Measurements from ENCODE around the gene MRPS12.
"Not testable (repeated sequence)": the region's sequence is repeated elsewhere in the genome, so short reads cannot be mapped to it uniquely, and the experiment has no call there.

Gene MRPS12

GRCh38 chr19:38958301-38958700 lies 27.6 kb downstream of the MRPS12 start:
- DNase-seq (ENCODE audit: low read depth) = no peak
- no peak for TF ChIP-seq CTCF (conservative IDR thresholded peaks at IDR 0.05; ENCODE audit: low read depth, low read length)
- H3K4me3 ChIP-seq (ENCODE audit: low read length) = no peak overlapping the region

GRCh38 chr19:38959618-38960017 lies 28.9 kb downstream of the MRPS12 start:
- DNase-seq (ENCODE audit: low read depth) = no peak
- no peak overlapping the region for H3K4me3 ChIP-seq (ENCODE audit: low read length)
- TF ChIP-seq CTCF (conservative IDR thresholded peaks at IDR 0.05; ENCODE audit: low read depth, low read length) = no peak

- no peak for TF ChIP-seq CTCF (conservative IDR thresholded peaks at IDR 0.05; ENCODE audit: low read depth, low read length)
Measured at GRCh38 chr19:38964738-38965137, 34.0 kb downstream of the MRPS12 start.

GRCh38 chr19:38966149-38966548 lies 35.4 kb downstream of the MRPS12 start:
- not testable (repeated sequence) for DNase-seq (ENCODE audit: low read depth); H3K4me3 ChIP-seq (ENCODE audit: low read length)

More at GRCh38 chr19:38964738-38965137, 34.0 kb downstream of the MRPS12 start:
- no peak for DNase-seq (ENCODE audit: low read depth)
- H3K4me3 ChIP-seq (ENCODE audit: low read length) = no peak overlapping the region

- no peak for DNase-seq (ENCODE audit: low read depth)
- no peak overlapping the region for H3K4me3 ChIP-seq (ENCODE audit: low read length)
- no peak for TF ChIP-seq CTCF (conservative IDR thresholded peaks at IDR 0.05; ENCODE audit: low read depth, low read length)
Measured at GRCh38 chr19:38970664-38971532, 40.2 kb downstream of the MRPS12 start.

- no peak overlapping the region for H3K4me3 ChIP-seq (ENCODE audit: low read length)
- no peak for TF ChIP-seq CTCF (conservative IDR thresholded peaks at IDR 0.05; ENCODE audit: low read depth, low read length)
Measured at GRCh38 chr19:38971672-38972071, 40.9 kb downstream of the MRPS12 start.

GRCh38 chr19:38974624-38975213 lies 44.0 kb downstream of the MRPS12 start:
- TF ChIP-seq CTCF (conservative IDR thresholded peaks at IDR 0.05; ENCODE audit: low read depth, low read length) = no peak
- H3K4me3 ChIP-seq (ENCODE audit: low read length) = peak overlapping the region; percentile 63
- no peak for DNase-seq (ENCODE audit: low read depth)

More at GRCh38 chr19:38971672-38972071, 40.9 kb downstream of the MRPS12 start:
- DNase-seq (ENCODE audit: low read depth) = no peak
